HL-60 (cell line): ENCODE measurements around the gene OR3A2.

Experiments
- POLR2AphosphoS5 ChIP-seq: IDR thresholded peaks from 2 replicates; pipeline ENCODE4 v1.6.1; 2012; ENCODE audit warnings: low read depth
- SPI1 ChIP-seq: IDR thresholded peaks from 2 replicates; pipeline ENCODE4 v1.6.1; 2012; ENCODE audit warnings: low read depth, mild to moderate bottlenecking, borderline replicate concordance
- TF ChIP-seq, protein P1 (sequence below): IDR thresholded peaks from one replicate; pipeline ENCODE4 v1.5.1; 2011; ENCODE audit warnings: low read length, control low read depth, inconsistent platforms; ENCODE audit not compliant: insufficient read depth
- TF ChIP-seq, protein P2 (sequence below): IDR thresholded peaks from 2 replicates; pipeline ENCODE4 v1.6.1; 2012; ENCODE audit warnings: low read depth; ENCODE audit not compliant: insufficient replicate concordance

DNA sequence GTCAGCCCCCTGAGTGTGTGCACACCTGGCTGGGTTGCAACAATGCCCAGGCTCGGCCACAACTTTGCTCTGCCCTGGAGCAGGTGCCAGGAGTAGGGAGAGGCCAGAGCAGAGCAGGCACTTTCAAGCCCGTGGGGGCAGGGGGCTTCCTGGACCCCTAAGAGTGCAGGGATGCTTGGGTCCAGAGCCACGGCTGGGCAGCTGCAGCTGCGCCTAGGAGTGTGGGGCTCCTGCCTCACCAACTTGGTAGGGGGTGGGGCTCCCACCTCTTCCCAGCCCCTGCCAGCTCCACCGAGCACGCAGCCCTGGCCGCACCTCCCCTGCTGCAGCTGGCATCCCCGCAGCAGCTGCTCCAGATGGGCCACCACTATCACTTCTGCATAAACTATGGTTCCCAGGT is 7.8 kb downstream of the OR3A2 start:
- TF ChIP-seq, protein P1, sequence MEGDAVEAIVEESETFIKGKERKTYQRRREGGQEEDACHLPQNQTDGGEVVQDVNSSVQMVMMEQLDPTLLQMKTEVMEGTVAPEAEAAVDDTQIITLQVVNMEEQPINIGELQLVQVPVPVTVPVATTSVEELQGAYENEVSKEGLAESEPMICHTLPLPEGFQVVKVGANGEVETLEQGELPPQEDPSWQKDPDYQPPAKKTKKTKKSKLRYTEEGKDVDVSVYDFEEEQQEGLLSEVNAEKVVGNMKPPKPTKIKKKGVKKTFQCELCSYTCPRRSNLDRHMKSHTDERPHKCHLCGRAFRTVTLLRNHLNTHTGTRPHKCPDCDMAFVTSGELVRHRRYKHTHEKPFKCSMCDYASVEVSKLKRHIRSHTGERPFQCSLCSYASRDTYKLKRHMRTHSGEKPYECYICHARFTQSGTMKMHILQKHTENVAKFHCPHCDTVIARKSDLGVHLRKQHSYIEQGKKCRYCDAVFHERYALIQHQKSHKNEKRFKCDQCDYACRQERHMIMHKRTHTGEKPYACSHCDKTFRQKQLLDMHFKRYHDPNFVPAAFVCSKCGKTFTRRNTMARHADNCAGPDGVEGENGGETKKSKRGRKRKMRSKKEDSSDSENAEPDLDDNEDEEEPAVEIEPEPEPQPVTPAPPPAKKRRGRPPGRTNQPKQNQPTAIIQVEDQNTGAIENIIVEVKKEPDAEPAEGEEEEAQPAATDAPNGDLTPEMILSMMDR: no peak
- TF ChIP-seq, protein P2, sequence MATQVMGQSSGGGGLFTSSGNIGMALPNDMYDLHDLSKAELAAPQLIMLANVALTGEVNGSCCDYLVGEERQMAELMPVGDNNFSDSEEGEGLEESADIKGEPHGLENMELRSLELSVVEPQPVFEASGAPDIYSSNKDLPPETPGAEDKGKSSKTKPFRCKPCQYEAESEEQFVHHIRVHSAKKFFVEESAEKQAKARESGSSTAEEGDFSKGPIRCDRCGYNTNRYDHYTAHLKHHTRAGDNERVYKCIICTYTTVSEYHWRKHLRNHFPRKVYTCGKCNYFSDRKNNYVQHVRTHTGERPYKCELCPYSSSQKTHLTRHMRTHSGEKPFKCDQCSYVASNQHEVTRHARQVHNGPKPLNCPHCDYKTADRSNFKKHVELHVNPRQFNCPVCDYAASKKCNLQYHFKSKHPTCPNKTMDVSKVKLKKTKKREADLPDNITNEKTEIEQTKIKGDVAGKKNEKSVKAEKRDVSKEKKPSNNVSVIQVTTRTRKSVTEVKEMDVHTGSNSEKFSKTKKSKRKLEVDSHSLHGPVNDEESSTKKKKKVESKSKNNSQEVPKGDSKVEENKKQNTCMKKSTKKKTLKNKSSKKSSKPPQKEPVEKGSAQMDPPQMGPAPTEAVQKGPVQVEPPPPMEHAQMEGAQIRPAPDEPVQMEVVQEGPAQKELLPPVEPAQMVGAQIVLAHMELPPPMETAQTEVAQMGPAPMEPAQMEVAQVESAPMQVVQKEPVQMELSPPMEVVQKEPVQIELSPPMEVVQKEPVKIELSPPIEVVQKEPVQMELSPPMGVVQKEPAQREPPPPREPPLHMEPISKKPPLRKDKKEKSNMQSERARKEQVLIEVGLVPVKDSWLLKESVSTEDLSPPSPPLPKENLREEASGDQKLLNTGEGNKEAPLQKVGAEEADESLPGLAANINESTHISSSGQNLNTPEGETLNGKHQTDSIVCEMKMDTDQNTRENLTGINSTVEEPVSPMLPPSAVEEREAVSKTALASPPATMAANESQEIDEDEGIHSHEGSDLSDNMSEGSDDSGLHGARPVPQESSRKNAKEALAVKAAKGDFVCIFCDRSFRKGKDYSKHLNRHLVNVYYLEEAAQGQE: no peak
- TF ChIP-seq POLR2AphosphoS5 (no peak), SPI1 (no peak)
